Measurements from ENCODE around the gene SH3TC1. TPM values are rescaled to one million over a fixed set of nuclear protein-coding genes. Genes with fewer than 3 reads are reported as not detected.
A peak's percentile ranks its signal among the peaks of the same experiment; 100 is the strongest.

SH3TC1 gene
- total and polyA plus RNA-seq, 2 of the 13 experiments (the other 11 are each of a cell fraction or from before 2014, with no cell fraction given), result 14.9 to 21.8 TPM

DNA sequence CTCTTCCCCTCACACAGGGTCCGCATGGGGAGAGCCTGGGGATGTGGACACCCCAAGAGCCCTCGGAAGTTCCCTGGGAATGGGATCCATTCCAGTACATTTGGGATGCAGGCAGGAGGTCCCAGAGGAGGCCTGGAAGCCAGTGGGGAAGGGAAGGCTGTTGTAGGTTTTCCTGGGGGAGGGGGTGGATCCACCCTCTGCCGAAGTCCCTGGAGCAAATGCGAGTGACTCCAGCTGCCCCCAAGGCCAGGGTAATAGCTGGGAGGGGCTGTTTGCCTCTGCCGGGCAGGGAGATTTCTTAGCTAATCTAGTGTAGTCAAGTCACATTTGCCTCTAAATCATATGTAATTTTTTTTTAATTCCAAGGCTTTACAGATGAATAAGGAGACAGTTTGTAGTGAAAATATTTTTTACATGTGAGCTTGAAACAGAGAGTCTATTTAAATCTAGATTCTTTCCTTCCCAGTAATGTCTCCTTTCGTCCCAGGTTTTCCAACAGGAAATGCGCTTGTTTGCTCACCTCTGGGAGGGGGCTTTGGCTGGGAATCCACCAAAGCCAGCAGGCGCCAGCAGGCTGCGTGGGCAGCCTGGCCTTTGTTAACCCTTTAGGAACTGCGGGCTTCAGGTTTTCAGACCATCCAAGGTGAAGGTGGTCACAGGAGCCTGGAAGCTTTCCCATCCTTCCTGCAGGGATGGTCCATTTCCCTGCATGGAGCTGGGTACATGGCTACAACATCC is 26.8 kb downstream of the SH3TC1 start (continued):
- TF ChIP-seq, protein P1, sequence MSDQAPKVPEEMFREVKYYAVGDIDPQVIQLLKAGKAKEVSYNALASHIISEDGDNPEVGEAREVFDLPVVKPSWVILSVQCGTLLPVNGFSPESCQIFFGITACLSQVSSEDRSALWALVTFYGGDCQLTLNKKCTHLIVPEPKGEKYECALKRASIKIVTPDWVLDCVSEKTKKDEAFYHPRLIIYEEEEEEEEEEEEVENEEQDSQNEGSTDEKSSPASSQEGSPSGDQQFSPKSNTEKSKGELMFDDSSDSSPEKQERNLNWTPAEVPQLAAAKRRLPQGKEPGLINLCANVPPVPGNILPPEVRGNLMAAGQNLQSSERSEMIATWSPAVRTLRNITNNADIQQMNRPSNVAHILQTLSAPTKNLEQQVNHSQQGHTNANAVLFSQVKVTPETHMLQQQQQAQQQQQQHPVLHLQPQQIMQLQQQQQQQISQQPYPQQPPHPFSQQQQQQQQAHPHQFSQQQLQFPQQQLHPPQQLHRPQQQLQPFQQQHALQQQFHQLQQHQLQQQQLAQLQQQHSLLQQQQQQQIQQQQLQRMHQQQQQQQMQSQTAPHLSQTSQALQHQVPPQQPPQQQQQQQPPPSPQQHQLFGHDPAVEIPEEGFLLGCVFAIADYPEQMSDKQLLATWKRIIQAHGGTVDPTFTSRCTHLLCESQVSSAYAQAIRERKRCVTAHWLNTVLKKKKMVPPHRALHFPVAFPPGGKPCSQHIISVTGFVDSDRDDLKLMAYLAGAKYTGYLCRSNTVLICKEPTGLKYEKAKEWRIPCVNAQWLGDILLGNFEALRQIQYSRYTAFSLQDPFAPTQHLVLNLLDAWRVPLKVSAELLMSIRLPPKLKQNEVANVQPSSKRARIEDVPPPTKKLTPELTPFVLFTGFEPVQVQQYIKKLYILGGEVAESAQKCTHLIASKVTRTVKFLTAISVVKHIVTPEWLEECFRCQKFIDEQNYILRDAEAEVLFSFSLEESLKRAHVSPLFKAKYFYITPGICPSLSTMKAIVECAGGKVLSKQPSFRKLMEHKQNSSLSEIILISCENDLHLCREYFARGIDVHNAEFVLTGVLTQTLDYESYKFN (CRISPR knock-in tag; conservative IDR thresholded peaks at IDR 0.05), result peak; percentile 90
- TF ChIP-seq ISL2 (CRISPR knock-in tag; IDR thresholded peaks at IDR 0.05), result 0 out of 2 replicates have a peak, but pooled peaks have one; percentile 33
- TF ChIP-seq SOX5 (CRISPR knock-in tag; IDR thresholded peaks at IDR 0.05; ENCODE audit: borderline replicate concordance), result peak; percentile 9; the same call in 1 of the 2 replicates
- peak; percentile 75 for TF ChIP-seq ZBTB7B (CRISPR knock-in tag; IDR thresholded peaks at IDR 0.05)
- TF ChIP-seq, protein P2, sequence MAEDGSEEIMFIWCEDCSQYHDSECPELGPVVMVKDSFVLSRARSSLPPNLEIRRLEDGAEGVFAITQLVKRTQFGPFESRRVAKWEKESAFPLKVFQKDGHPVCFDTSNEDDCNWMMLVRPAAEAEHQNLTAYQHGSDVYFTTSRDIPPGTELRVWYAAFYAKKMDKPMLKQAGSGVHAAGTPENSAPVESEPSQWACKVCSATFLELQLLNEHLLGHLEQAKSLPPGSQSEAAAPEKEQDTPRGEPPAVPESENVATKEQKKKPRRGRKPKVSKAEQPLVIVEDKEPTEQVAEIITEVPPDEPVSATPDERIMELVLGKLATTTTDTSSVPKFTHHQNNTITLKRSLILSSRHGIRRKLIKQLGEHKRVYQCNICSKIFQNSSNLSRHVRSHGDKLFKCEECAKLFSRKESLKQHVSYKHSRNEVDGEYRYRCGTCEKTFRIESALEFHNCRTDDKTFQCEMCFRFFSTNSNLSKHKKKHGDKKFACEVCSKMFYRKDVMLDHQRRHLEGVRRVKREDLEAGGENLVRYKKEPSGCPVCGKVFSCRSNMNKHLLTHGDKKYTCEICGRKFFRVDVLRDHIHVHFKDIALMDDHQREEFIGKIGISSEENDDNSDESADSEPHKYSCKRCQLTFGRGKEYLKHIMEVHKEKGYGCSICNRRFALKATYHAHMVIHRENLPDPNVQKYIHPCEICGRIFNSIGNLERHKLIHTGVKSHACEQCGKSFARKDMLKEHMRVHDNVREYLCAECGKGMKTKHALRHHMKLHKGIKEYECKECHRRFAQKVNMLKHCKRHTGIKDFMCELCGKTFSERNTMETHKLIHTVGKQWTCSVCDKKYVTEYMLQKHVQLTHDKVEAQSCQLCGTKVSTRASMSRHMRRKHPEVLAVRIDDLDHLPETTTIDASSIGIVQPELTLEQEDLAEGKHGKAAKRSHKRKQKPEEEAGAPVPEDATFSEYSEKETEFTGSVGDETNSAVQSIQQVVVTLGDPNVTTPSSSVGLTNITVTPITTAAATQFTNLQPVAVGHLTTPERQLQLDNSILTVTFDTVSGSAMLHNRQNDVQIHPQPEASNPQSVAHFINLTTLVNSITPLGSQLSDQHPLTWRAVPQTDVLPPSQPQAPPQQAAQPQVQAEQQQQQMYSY (CRISPR knock-in tag; IDR thresholded peaks at IDR 0.05), result peak; percentile 78
- TF ChIP-seq, protein P3, sequence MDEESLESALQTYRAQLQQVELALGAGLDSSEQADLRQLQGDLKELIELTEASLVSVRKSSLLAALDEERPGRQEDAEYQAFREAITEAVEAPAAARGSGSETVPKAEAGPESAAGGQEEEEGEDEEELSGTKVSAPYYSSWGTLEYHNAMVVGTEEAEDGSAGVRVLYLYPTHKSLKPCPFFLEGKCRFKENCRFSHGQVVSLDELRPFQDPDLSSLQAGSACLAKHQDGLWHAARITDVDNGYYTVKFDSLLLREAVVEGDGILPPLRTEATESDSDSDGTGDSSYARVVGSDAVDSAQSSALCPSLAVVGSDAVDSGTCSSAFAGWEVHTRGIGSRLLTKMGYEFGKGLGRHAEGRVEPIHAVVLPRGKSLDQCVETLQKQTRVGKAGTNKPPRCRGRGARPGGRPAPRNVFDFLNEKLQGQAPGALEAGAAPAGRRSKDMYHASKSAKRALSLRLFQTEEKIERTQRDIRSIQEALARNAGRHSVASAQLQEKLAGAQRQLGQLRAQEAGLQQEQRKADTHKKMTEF (CRISPR knock-in tag; IDR thresholded peaks at IDR 0.05), result peak; percentile 26; the same call in 1 of the 2 replicates
- TF ChIP-seq KDM5A (IDR thresholded peaks at IDR 0.05; ENCODE audit: borderline replicate concordance, low read length), result peak; percentile 18; the same call in 1 of the 2 replicates
- no peak for TF ChIP-seq FOXA1 (IDR thresholded peaks at IDR 0.05)
- TF ChIP-seq FOXA1 (CRISPR knock-in tag; IDR thresholded peaks at IDR 0.05), result peak; percentile 82
- TF ChIP-seq, protein P4, sequence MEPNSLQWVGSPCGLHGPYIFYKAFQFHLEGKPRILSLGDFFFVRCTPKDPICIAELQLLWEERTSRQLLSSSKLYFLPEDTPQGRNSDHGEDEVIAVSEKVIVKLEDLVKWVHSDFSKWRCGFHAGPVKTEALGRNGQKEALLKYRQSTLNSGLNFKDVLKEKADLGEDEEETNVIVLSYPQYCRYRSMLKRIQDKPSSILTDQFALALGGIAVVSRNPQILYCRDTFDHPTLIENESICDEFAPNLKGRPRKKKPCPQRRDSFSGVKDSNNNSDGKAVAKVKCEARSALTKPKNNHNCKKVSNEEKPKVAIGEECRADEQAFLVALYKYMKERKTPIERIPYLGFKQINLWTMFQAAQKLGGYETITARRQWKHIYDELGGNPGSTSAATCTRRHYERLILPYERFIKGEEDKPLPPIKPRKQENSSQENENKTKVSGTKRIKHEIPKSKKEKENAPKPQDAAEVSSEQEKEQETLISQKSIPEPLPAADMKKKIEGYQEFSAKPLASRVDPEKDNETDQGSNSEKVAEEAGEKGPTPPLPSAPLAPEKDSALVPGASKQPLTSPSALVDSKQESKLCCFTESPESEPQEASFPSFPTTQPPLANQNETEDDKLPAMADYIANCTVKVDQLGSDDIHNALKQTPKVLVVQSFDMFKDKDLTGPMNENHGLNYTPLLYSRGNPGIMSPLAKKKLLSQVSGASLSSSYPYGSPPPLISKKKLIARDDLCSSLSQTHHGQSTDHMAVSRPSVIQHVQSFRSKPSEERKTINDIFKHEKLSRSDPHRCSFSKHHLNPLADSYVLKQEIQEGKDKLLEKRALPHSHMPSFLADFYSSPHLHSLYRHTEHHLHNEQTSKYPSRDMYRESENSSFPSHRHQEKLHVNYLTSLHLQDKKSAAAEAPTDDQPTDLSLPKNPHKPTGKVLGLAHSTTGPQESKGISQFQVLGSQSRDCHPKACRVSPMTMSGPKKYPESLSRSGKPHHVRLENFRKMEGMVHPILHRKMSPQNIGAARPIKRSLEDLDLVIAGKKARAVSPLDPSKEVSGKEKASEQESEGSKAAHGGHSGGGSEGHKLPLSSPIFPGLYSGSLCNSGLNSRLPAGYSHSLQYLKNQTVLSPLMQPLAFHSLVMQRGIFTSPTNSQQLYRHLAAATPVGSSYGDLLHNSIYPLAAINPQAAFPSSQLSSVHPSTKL (CRISPR knock-in tag; IDR thresholded peaks at IDR 0.05), result peak; percentile 47
- TF ChIP-seq, protein P5, sequence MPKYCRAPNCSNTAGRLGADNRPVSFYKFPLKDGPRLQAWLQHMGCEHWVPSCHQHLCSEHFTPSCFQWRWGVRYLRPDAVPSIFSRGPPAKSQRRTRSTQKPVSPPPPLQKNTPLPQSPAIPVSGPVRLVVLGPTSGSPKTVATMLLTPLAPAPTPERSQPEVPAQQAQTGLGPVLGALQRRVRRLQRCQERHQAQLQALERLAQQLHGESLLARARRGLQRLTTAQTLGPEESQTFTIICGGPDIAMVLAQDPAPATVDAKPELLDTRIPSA (CRISPR knock-in tag; IDR thresholded peaks at IDR 0.05; ENCODE audit: borderline replicate concordance), result no peak
- peak; percentile 19; the same call in 1 of the 2 replicates for TF ChIP-seq TCF7 (IDR thresholded peaks at IDR 0.05; ENCODE audit: low read depth)
- peak; percentile 8; the same call in 1 of the 2 replicates for TF ChIP-seq ZNF350 (CRISPR knock-in tag; IDR thresholded peaks at IDR 0.05; ENCODE audit: borderline replicate concordance, low read depth)
- no peak for TF ChIP-seq GABPA (IDR thresholded peaks at IDR 0.05; ENCODE audit: low read depth, low read length)
- TF ChIP-seq GABPA (CRISPR knock-in tag; IDR thresholded peaks at IDR 0.05; ENCODE audit: low read depth), result peak; percentile 42; the same call in 1 of the 2 replicates
- TF ChIP-seq POLR2G (IDR thresholded peaks at IDR 0.05; ENCODE audit: low read depth, low read length), result peak; percentile 50

All from HepG2 (cell line).